Suppressor macrophage (primary cell): ENCODE results near the gene ZNF516.

Experiments
- DNase-seq, 4 experiments: peaks; one replicate each; pipeline ENCODE4 v3.0.0-alpha.2; 2020 to 2022

ZNF516 gene

GRCh38 chr18:76455003-76455676 lies 39.9 kb downstream of the ZNF516 start:
- no peak for DNase-seq

- no peak for DNase-seq
Measured at GRCh38 chr18:76454418-76454817, 40.6 kb downstream of the ZNF516 start.

GRCh38 chr18:76453932-76454331 lies 41.1 kb downstream of the ZNF516 start:
- DNase-seq: no peak

- DNase-seq: no peak
Measured at GRCh38 chr18:76453057-76453561, 41.9 kb downstream of the ZNF516 start.

GRCh38 chr18:76452357-76452756 lies 42.7 kb downstream of the ZNF516 start:
- DNase-seq: peak in 3 of 4 experiments; percentile 43 to 49 (median 48)

- no peak for DNase-seq
Measured at GRCh38 chr18:76451396-76452331, 43.4 kb downstream of the ZNF516 start.

GRCh38 chr18:76450452-76451395 lies 44.3 kb downstream of the ZNF516 start:
- peak; percentile 63 to 79 (median 76) for DNase-seq

GRCh38 chr18:76449111-76449453 lies 46.0 kb downstream of the ZNF516 start:
- DNase-seq: no peak

- DNase-seq: peak; percentile 40 to 64 (median 51)
Measured at GRCh38 chr18:76448256-76449110, 46.6 kb downstream of the ZNF516 start.

- no peak for DNase-seq
Measured at GRCh38 chr18:76447258-76447890, 47.7 kb downstream of the ZNF516 start.

- no peak for DNase-seq
Measured at GRCh38 chr18:76446321-76447257, 48.5 kb downstream of the ZNF516 start.

- no peak for DNase-seq
Measured at GRCh38 chr18:76445741-76446232, 49.3 kb downstream of the ZNF516 start.

- no peak for DNase-seq
Measured at GRCh38 chr18:76445275-76445674, 49.8 kb downstream of the ZNF516 start.

- no peak for DNase-seq
Measured at GRCh38 chr18:76444446-76445105, 50.5 kb downstream of the ZNF516 start.

GRCh38 chr18:76443519-76444445 lies 51.3 kb downstream of the ZNF516 start:
- DNase-seq: no peak

GRCh38 chr18:76442413-76443171 lies 52.5 kb downstream of the ZNF516 start:
- DNase-seq: no peak
